ENCODE data around the gene ATP6V1E1.
A peak's percentile ranks its signal among the peaks of the same experiment; 100 is the strongest.

Gene ATP6V1E1

GRCh38 chr22:17598318-17598717, 30.2 kb downstream of the ATP6V1E1 start:
- Histone ChIP-seq H3K9me3 (replicated peaks in 1 of 11) (peaks cover 0 to 28% (median 22%) of the 10 kb centered on the region in 11 experiments; a peak in 19 of 22 replicates), H3K27me3 (no peaks in the 10 kb centered on the region), H3K9ac (no peak overlapping the region), H3K27ac (no peak overlapping the region), H3K4me3 (no peak overlapping the region), H3K4me1 (peaks cover 17 to 31% (median 31%) of the 10 kb centered on the region in 10 experiments), H3K36me3 (peaks cover 74 to 99% (median 87%) of the 10 kb centered on the region in 11 experiments), H4K20me1 (peaks cover 0 to 87% (median 13%) of the 10 kb centered on the region in 11 experiments; a peak in 12 of 22 replicates), H3K4me2 (no peak overlapping the region)
- no peak for TF ChIP-seq Cebpa-rat (IDR thresholded peaks at IDR 0.05)

GRCh38 chr22:17597217-17597616, 31.3 kb downstream of the ATP6V1E1 start:
- Histone ChIP-seq H3K9ac (no peak overlapping the region), H3K9me3 (replicated peaks in 1 of 11) (peaks cover 0 to 28% (median 22%) of the 10 kb centered on the region in 11 experiments; a peak in 19 of 22 replicates), H4K20me1 (peaks cover 0 to 87% (median 7%) of the 10 kb centered on the region in 11 experiments; a peak in 11 of 22 replicates), H3K36me3 (peaks cover 78 to 99% (median 89%) of the 10 kb centered on the region in 11 experiments), H3K4me3 (no peak overlapping the region), H3K27ac (peak overlapping the region in 3 of 11 experiments; percentile 27 to 93 (median 85); a peak in 3 of 22 replicates), H3K4me1 (peaks cover 17 to 41% (median 36%) of the 10 kb centered on the region in 10 experiments), H3K4me2 (no peak overlapping the region), H3K27me3 (no peaks in the 10 kb centered on the region)
- no peak for TF ChIP-seq Cebpa-rat (IDR thresholded peaks at IDR 0.05)

GRCh38 chr22:17596226-17596625, 32.3 kb downstream of the ATP6V1E1 start:
- TF ChIP-seq Cebpa-rat (IDR thresholded peaks at IDR 0.05): no peak
- peaks cover 84 to 99% (median 91%) of the 10 kb centered on the region in 11 experiments for H3K36me3 ChIP-seq
- H3K27me3 ChIP-seq: no peaks in the 10 kb centered on the region
- peaks cover 17 to 43% (median 36%) of the 10 kb centered on the region in 10 experiments for H3K4me1 ChIP-seq
- peaks cover 0 to 85% (median 0%) of the 10 kb centered on the region in 11 experiments; a peak in 8 of 22 replicates for H4K20me1 ChIP-seq
- peak overlapping the region in 8 of 11 experiments; percentile 64 to 86 (median 77); a peak in 10 of 22 replicates for H3K4me2 ChIP-seq
- H3K9ac ChIP-seq: peak overlapping the region in 3 of 11 experiments; percentile 61 to 78 (median 74); a peak in 4 of 22 replicates
- peak overlapping the region in 7 of 11 experiments; percentile 52 to 93 (median 78); a peak in 13 of 22 replicates for H3K27ac ChIP-seq
- H3K4me3 ChIP-seq: no peak overlapping the region
- H3K9me3 ChIP-seq (replicated peaks in 1 of 11): peaks cover 0 to 28% (median 22%) of the 10 kb centered on the region in 11 experiments; a peak in 19 of 22 replicates

- Histone ChIP-seq H4K20me1 (peaks cover 0 to 60% (median 0%) of the 10 kb centered on the region in 11 experiments; a peak in 7 of 22 replicates), H3K4me3 (no peak overlapping the region), H3K9me3 (replicated peaks in 1 of 11) (peaks cover 0 to 13% (median 12%) of the 10 kb centered on the region in 11 experiments; a peak in 18 of 22 replicates), H3K4me1 (peaks cover 17 to 43% (median 36%) of the 10 kb centered on the region in 10 experiments), H3K36me3 (peaks cover 64 to 82% (median 75%) of the 10 kb centered on the region in 11 experiments), H3K27me3 (no peaks in the 10 kb centered on the region), H3K4me2 (peak overlapping the region in 1 of 11 experiments; percentile 86; a peak in 1 of 22 replicates), H3K9ac (no peak overlapping the region), H3K27ac (peak overlapping the region in 2 of 11 experiments; percentile 36 to 93; a peak in 4 of 22 replicates)
- TF ChIP-seq Cebpa-rat (IDR thresholded peaks at IDR 0.05): no peak
Observed at GRCh38 chr22:17592201-17592600, 36.3 kb downstream of the ATP6V1E1 start.

- Histone ChIP-seq H3K27ac (peak overlapping the region in 2 of 11 experiments; percentile 44 to 93; a peak in 3 of 22 replicates), H3K9ac (no peak overlapping the region), H3K36me3 (peaks cover 48 to 65% (median 59%) of the 10 kb centered on the region in 11 experiments), H3K4me2 (no peak overlapping the region), H3K27me3 (no peaks in the 10 kb centered on the region), H4K20me1 (peaks cover 0 to 45% (median 0%) of the 10 kb centered on the region in 11 experiments; a peak in 7 of 22 replicates), H3K4me1 (peaks cover 14 to 38% (median 28%) of the 10 kb centered on the region in 10 experiments), H3K4me3 (no peak overlapping the region), H3K9me3 (replicated peaks in 1 of 11) (no peaks in the 10 kb centered on the region)
- TF ChIP-seq Cebpa-rat (IDR thresholded peaks at IDR 0.05): no peak
Observed at GRCh38 chr22:17590586-17590985, 38.0 kb downstream of the ATP6V1E1 start.

- Histone ChIP-seq H3K27me3 (no peaks in the 10 kb centered on the region), H4K20me1 (peaks cover 0 to 38% (median 0%) of the 10 kb centered on the region in 11 experiments; a peak in 7 of 22 replicates), H3K9ac (no peak overlapping the region), H3K27ac (peak overlapping the region in 3 of 11 experiments; percentile 1 to 93 (median 44); a peak in 4 of 22 replicates), H3K4me1 (peaks cover 7 to 31% (median 21%) of the 10 kb centered on the region in 10 experiments), H3K36me3 (peaks cover 46 to 63% (median 55%) of the 10 kb centered on the region in 11 experiments), H3K9me3 (replicated peaks in 1 of 11) (no peaks in the 10 kb centered on the region), H3K4me3 (no peak overlapping the region), H3K4me2 (no peak overlapping the region)
- TF ChIP-seq Cebpa-rat (IDR thresholded peaks at IDR 0.05): no peak
Observed at GRCh38 chr22:17589810-17590375, 38.7 kb downstream of the ATP6V1E1 start.

- no peaks in the 10 kb centered on the region for H3K9me3 ChIP-seq (replicated peaks in 1 of 11)
- no peak overlapping the region for H3K9ac ChIP-seq
- no peak overlapping the region for H3K4me3 ChIP-seq
- H4K20me1 ChIP-seq: peaks cover 0 to 31% (median 0%) of the 10 kb centered on the region in 11 experiments; a peak in 4 of 22 replicates
- H3K27me3 ChIP-seq: no peaks in the 10 kb centered on the region
- no peak overlapping the region for H3K4me2 ChIP-seq
- TF ChIP-seq Cebpa-rat (IDR thresholded peaks at IDR 0.05): no peak
- H3K4me1 ChIP-seq: peaks cover 0 to 18% (median 8%) of the 10 kb centered on the region in 10 experiments; a peak in 12 of 20 replicates
- peaks cover 40 to 54% (median 45%) of the 10 kb centered on the region in 11 experiments for H3K36me3 ChIP-seq
- H3K27ac ChIP-seq: no peak overlapping the region
Observed at GRCh38 chr22:17588606-17589005, 39.9 kb downstream of the ATP6V1E1 start.

- Histone ChIP-seq H3K9ac (no peak overlapping the region), H3K4me3 (no peak overlapping the region), H3K4me1 (peaks cover 0 to 9% (median 0%) of the 10 kb centered on the region in 10 experiments; a peak in 3 of 20 replicates), H4K20me1 (peaks cover 0 to 27% (median 0%) of the 10 kb centered on the region in 11 experiments; a peak in 4 of 22 replicates), H3K9me3 (replicated peaks in 1 of 11) (no peaks in the 10 kb centered on the region), H3K36me3 (peaks cover 30 to 44% (median 35%) of the 10 kb centered on the region in 11 experiments), H3K27ac (no peak overlapping the region; a peak in 1 of 22 replicates), H3K27me3 (no peaks in the 10 kb centered on the region), H3K4me2 (no peak overlapping the region)
- TF ChIP-seq Cebpa-rat (IDR thresholded peaks at IDR 0.05): no peak
Observed at GRCh38 chr22:17587629-17588028, 40.9 kb downstream of the ATP6V1E1 start.
